Epithelial cell of esophagus (primary cell): Measurements from ENCODE around the gene CDC14A.

ENCODE experiments used
- DNase-seq: peaks from one replicate; pipeline ENCODE4 v3.0.0; 2010; ENCODE audit warnings: low read depth
- H3K4me3 ChIP-seq: 2 replicates; pipeline ENCODE4 v1.5.1; 2011; ENCODE audit warnings: mild to moderate bottlenecking, low read length, control low read depth
- TF ChIP-seq, protein P1 (sequence below): IDR thresholded peaks from 2 replicates; pipeline ENCODE4 v1.5.1; 2011; ENCODE audit warnings: low read depth, mild to moderate bottlenecking, low read length, control low read depth, inconsistent platforms; ENCODE audit not compliant: insufficient read depth; ENCODE audit errors: missing control alignments

The CDC14A gene

DNA sequence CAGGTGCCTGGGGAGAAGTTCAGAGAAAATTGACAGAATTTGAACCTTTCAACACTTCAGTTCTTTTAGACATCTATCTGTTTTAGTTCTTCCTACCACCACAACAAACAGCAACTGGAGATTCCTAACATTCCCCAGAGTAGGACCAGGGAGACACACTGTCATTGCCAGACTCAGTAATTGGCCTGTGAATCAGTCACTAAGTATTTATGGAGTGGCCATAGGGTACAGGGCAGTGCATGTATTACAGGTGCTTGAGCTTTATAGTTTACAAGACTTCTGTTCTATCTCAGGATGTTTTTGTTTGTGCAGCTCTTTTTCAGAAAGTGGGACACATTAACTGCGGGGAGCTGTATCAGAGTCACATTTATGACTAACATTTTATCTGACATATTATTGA is 1.7 kb downstream of the CDC14A start:
- DNase-seq, result peak; percentile 53
- TF ChIP-seq, protein P1, sequence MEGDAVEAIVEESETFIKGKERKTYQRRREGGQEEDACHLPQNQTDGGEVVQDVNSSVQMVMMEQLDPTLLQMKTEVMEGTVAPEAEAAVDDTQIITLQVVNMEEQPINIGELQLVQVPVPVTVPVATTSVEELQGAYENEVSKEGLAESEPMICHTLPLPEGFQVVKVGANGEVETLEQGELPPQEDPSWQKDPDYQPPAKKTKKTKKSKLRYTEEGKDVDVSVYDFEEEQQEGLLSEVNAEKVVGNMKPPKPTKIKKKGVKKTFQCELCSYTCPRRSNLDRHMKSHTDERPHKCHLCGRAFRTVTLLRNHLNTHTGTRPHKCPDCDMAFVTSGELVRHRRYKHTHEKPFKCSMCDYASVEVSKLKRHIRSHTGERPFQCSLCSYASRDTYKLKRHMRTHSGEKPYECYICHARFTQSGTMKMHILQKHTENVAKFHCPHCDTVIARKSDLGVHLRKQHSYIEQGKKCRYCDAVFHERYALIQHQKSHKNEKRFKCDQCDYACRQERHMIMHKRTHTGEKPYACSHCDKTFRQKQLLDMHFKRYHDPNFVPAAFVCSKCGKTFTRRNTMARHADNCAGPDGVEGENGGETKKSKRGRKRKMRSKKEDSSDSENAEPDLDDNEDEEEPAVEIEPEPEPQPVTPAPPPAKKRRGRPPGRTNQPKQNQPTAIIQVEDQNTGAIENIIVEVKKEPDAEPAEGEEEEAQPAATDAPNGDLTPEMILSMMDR, result no peak
- no peak overlapping the region for H3K4me3 ChIP-seq

DNA sequence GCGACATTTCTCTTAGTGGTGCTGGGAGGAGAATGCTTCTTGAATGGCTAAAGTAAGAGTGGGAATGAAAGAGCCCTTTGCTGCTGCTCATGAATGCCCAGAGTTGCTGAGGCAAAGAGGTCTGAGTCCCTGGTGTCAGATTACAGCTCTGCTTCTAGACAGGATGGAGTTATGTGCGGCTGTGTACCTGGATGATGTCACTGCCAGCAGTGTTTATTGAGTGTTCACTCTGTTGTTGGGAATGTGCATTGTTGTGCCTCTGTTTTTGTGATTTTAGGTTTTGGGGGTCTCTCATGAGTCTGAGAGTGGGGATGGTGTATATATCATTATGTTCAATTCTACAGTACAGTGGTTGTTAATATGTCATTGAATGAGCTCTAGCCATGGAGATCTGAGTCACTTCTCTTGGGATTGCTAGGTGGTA is 2.7 kb downstream of the CDC14A start:
- peak; percentile 81 for DNase-seq
- H3K4me3 ChIP-seq, result no peak overlapping the region

DNA sequence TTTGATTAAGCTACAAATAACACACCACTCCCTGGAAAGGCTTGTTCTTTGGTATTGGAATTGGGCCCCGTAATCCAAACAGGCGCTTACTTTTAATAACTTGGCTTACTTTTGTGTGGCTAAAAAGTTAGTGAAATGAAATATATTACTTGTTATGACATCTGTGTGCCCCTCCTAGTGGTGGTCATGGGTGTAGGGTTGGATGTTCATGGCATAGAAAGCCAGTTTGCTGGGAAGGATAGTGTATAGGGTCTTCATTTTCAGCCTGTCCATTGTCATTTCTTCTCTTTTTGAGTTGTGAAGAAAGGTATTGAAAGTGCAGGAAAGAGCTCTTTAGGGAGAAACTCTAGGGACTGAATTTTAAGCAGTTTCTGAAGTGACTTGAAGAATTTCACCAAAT is 5.9 kb downstream of the CDC14A start:
- no peak for DNase-seq
- no peak overlapping the region for H3K4me3 ChIP-seq
- TF ChIP-seq, protein P1, result no peak

More for the DNA sequence above, 2.7 kb downstream of the CDC14A start:
- TF ChIP-seq, protein P1, result no peak

DNA sequence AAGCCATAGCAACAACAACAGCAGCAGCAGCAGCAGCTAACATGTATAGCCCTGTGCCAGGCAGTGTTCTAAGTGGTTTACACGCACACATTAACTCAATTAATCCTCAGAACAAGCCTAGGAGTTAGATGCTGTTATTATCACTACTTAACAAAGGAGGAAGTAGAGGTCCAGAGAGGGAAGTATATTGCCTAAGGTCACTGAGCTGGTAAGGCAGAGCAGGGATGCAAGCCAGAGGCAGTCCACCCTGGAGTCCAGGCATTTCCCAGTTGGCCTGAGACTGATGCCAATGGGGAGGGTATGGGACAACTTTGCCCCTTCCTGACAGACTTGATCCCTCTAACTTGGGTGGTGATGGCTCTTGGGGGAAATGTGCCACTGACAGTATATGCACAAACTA is 6.8 kb downstream of the CDC14A start:
- TF ChIP-seq, protein P1, result no peak
- no peak overlapping the region for H3K4me3 ChIP-seq
- DNase-seq, result no peak

DNA sequence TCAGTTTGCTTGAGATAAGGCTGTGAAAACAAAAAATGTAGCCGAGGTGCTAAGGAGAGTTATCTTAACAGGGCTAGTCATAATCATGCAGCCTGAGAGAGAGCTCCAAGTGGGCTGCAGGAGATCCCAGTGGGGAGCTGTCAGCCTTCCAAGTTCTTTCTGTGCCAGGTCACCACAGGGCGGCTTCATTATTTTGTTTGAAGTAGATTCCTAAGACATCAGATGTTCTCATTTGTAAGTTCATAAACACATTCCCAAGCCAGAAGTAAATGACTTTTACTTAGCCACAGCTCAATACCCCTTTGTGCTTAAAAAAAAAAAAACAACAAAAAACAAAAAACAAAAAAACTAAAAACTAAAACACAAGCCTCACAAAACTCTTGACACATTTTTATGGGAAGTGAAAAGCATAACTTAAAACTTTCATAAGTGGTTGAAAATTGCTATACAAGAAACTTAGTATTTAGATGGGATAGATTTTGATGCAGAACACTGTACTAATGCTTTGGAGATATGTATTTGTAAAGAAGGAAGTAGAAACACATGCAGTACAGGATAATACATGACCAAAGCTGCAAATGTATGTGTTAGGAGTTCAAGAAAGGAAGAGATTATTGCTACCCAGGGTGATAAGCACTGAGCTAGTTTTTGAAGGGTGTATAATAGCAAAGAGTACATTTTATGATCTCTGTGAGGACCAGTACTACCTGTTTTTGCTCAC is 8.6 kb downstream of the CDC14A start:
- H3K4me3 ChIP-seq, result no peak overlapping the region
- TF ChIP-seq, protein P1, result no peak
- peak; percentile 12 for DNase-seq

DNA sequence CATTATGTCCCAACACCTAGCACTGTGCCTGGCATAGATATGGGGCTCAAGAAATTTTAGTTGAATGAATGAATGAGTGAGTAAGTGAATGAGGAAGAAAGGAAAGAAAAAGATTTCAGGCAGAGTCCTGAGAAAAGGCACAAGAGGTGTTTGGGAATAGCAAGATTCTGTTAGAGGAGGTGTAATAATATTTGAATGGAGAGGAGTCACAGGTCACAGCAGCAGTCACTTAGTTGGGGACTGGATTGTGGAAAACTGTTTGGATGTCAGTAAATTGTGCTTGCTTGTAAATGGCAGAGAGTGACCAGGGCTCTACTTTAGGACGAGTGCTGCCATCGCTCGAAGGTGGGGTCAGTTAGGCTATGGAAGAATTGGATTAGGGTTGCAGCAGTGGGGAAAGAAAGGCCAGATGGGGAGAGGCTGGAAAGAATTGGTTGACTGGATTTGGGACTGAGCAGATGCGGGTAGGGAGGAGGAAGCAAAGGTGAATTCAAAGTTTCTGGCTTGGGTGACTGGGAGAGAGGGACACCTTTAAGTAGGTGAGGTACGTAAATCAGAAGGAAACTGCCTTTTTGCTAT is 9.3 kb downstream of the CDC14A start:
- DNase-seq, result no peak
- H3K4me3 ChIP-seq, result no peak overlapping the region
- TF ChIP-seq, protein P1, result no peak
